Osteoblast (primary cell): ENCODE measurements around the gene BBOF1. TPM values are rescaled to one million over a fixed set of nuclear protein-coding genes. Genes with fewer than 3 reads are reported as not detected.

Source experiments
- DNase-seq: peaks from one replicate; pipeline ENCODE4 v3.0.0; 2011; ENCODE audit warnings: low spot score, mixed read lengths; ENCODE audit not compliant: insufficient read length; ENCODE audit errors: missing footprints
- H2AFZ ChIP-seq: 2 replicates; pipeline ENCODE4 v1.6.0; 2011; ENCODE audit warnings: mild to moderate bottlenecking, low read length
- H3K27ac ChIP-seq: 2 replicates; pipeline ENCODE4 v1.5.1; 2011; ENCODE audit warnings: mild to moderate bottlenecking, low read depth, low read length, moderate library complexity
- H3K27me3 ChIP-seq: 2 replicates; pipeline ENCODE4 v1.6.0; 2012; ENCODE audit warnings: mild to moderate bottlenecking, control low read depth, inconsistent platforms, low read length, moderate library complexity; ENCODE audit not compliant: insufficient read depth
- H3K36me3 ChIP-seq: 2 replicates; pipeline ENCODE4 v1.5.1; 2011; ENCODE audit warnings: mild to moderate bottlenecking, low read length, control low read depth, moderate library complexity; ENCODE audit not compliant: insufficient read depth
- H3K4me1 ChIP-seq: 2 replicates; pipeline ENCODE4 v1.5.1; 2011; ENCODE audit warnings: mild to moderate bottlenecking, low read length, control low read depth, moderate library complexity; ENCODE audit not compliant: insufficient read depth
- H3K4me2 ChIP-seq: 2 replicates; pipeline ENCODE4 v1.6.0; 2011; ENCODE audit warnings: mild to moderate bottlenecking, low read length; ENCODE audit not compliant: insufficient read depth
- H3K4me3 ChIP-seq: fragments of 200-600 bp; sonication (generic); 3 replicates; pipeline ENCODE4 v1.5.1; 2012; ENCODE audit warnings: mild to moderate bottlenecking, low read length, inconsistent platforms; ENCODE audit not compliant: insufficient read depth
- H3K79me2 ChIP-seq: 2 replicates; pipeline ENCODE4 v1.6.0; 2012; ENCODE audit warnings: mild to moderate bottlenecking, low read length, control low read depth, inconsistent platforms; ENCODE audit not compliant: insufficient read depth
- H3K9me3 ChIP-seq: 2 replicates; pipeline ENCODE4 v1.5.1; 2011; ENCODE audit warnings: low read depth, low read length, control low read depth
- H4K20me1 ChIP-seq: 2 replicates; pipeline ENCODE4 v1.6.0; 2012; ENCODE audit warnings: mild to moderate bottlenecking, low read length, control low read depth; ENCODE audit not compliant: insufficient read depth
- total RNA-seq: library from RNA; depleted of rRNA; stranded (reverse); fragments of >200 nt; gene quantifications from 2 replicates; pipeline ENCODE4 v1.2.3, GENCODE V29; 2012
- TF ChIP-seq, protein P1 (sequence below): IDR thresholded peaks from 2 replicates; pipeline ENCODE4 v1.5.1; 2011; ENCODE audit warnings: mild to moderate bottlenecking, low read depth, low read length, moderate library complexity; ENCODE audit errors: extremely low read depth

BBOF1 gene
- total RNA-seq, 1 donor = 14.1 TPM

DNA sequence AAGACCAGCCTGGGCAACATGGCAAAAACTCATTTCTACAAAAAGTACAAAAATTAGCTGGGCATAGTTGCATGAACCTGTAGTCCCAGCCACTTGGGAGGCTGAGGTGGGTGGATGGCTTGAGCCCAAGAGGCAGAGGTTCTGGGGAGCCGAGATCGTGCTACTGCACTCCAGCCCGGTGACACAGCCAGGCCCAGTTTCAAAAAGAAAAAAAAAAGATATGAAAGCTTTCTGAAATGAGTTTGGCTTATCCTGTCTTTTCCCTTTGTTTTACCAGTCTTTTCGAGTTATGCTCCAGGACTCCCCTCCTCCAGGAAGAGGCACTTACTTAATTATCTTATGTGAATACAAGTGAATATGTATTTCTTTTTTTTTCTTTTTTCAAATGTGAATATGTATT is 3.2 kb downstream of the BBOF1 start:
- no peak for DNase-seq
- H3K27ac ChIP-seq = no peak overlapping the region
- TF ChIP-seq, protein P1, sequence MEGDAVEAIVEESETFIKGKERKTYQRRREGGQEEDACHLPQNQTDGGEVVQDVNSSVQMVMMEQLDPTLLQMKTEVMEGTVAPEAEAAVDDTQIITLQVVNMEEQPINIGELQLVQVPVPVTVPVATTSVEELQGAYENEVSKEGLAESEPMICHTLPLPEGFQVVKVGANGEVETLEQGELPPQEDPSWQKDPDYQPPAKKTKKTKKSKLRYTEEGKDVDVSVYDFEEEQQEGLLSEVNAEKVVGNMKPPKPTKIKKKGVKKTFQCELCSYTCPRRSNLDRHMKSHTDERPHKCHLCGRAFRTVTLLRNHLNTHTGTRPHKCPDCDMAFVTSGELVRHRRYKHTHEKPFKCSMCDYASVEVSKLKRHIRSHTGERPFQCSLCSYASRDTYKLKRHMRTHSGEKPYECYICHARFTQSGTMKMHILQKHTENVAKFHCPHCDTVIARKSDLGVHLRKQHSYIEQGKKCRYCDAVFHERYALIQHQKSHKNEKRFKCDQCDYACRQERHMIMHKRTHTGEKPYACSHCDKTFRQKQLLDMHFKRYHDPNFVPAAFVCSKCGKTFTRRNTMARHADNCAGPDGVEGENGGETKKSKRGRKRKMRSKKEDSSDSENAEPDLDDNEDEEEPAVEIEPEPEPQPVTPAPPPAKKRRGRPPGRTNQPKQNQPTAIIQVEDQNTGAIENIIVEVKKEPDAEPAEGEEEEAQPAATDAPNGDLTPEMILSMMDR = no peak
- H4K20me1 ChIP-seq = no peaks in the 10 kb centered on the region
- H3K9me3 ChIP-seq = no peaks in the 10 kb centered on the region
- H3K4me1 ChIP-seq = peaks cover 6% of the 10 kb centered on the region
- peaks cover 10% of the 10 kb centered on the region for H3K79me2 ChIP-seq
- no peaks in the 10 kb centered on the region for H3K36me3 ChIP-seq
- H2AFZ ChIP-seq = no peak overlapping the region
- H3K4me2 ChIP-seq = no peak overlapping the region
- no peaks in the 10 kb centered on the region for H3K27me3 ChIP-seq
- no peak overlapping the region for H3K4me3 ChIP-seq

DNA sequence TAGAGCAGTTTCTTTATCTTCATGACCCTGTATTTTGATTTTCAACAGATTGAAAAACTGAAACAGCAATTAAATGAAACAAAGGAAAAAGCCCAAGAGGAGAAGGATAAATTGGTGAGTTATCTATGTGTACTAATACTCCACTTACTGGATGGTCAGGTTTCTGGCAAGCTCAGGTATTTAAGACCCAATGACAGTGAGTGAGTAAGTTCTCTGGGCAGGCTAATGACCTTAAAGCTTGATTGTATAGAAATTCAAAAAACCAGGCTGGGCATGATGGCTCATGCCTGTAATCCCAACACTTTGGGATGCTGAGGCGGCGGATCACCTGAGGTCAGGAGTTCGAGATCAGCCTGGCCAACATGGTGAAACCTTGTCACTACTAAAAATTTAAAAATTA is 10.0 kb downstream of the BBOF1 start:
- Histone ChIP-seq H3K4me1 (no peaks in the 10 kb centered on the region), H2AFZ (no peak overlapping the region), H3K79me2 (no peaks in the 10 kb centered on the region), H3K27ac (no peak overlapping the region), H3K4me2 (no peak overlapping the region), H3K36me3 (no peaks in the 10 kb centered on the region), H3K27me3 (no peaks in the 10 kb centered on the region), H4K20me1 (no peaks in the 10 kb centered on the region), H3K9me3 (no peaks in the 10 kb centered on the region), H3K4me3 (no peak overlapping the region)
- TF ChIP-seq, protein P1 = no peak
- DNase-seq = no peak

DNA sequence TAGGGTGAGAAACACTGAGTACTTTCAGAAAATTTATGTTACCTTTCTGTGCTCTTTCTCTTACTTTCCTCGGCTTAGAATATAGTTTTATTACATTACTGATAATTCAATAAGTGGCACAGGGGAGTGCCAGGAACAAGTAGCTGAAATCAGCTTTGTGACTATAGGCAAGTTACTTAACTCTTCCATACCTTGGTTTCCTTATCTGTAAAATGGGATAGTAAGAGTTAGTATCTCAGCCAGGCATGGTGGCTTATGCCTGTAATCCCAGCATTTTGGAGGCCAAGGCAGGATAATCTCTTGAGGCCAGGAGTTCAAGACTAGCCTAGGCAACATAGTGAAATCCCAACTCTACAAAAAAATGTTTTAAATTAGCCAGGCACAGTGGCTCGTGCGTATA is 15.4 kb downstream of the BBOF1 start:
- TF ChIP-seq, protein P1 = no peak
- Histone ChIP-seq H3K9me3 (no peaks in the 10 kb centered on the region), H3K27ac (no peak overlapping the region), H3K4me1 (no peaks in the 10 kb centered on the region), H3K36me3 (no peaks in the 10 kb centered on the region), H3K27me3 (no peaks in the 10 kb centered on the region), H2AFZ (no peak overlapping the region), H3K4me3 (no peak overlapping the region), H3K79me2 (no peaks in the 10 kb centered on the region), H4K20me1 (no peaks in the 10 kb centered on the region), H3K4me2 (no peak overlapping the region)
- no peak for DNase-seq

DNA sequence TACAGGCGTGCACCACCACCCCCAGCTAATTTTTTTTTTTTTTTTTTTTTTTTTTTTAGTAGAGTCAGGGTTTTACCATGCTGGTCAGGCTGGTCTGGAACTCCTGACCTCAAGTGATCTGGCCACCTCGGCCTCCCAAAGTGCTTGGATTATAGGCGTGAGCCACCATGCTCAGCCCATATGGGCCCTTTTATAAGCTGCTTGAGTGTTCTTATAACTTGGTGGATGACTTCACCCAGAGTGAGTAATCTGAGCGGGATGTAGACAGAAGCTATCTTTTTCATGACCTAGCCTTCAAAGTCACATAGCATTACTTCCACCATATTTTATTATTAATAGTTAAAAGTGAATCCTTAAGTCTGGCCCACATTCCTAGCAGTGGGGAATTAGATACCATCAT is 16.4 kb downstream of the BBOF1 start:
- Histone ChIP-seq H4K20me1 (no peaks in the 10 kb centered on the region), H3K4me1 (no peaks in the 10 kb centered on the region), H3K79me2 (no peaks in the 10 kb centered on the region), H2AFZ (no peak overlapping the region), H3K4me2 (no peak overlapping the region), H3K9me3 (no peaks in the 10 kb centered on the region), H3K4me3 (no peak overlapping the region), H3K27ac (no peak overlapping the region), H3K36me3 (no peaks in the 10 kb centered on the region), H3K27me3 (no peaks in the 10 kb centered on the region)
- TF ChIP-seq, protein P1 = no peak
- DNase-seq = peak; percentile 10
